Measurements from ENCODE around the gene DNAJC18.
"Not testable (repeated sequence)": the region's sequence is repeated elsewhere in the genome, so short reads cannot be mapped to it uniquely, and the experiment has no call there.

DNAJC18 gene

GRCh38 chr5:139482050-139482889 is 42.9 kb upstream of the DNAJC18 start, which contains the start of gene STING1:
Gene STING1, minus strand, starts transcription at chr5:139482758. Its CDS starts 1,054 bp downstream, at chr5:139481704.
- H3K14ac ChIP-seq (ENCODE audit: low read length in 2 of 2): peak within 1 kb of the TSS; percentile 35 to 38
- no peaks in the 10 kb centered on the region for H3K27me3 ChIP-seq (ENCODE audit: control insufficient read depth in 1 of 2, insufficient read depth in 1 of 2, low read length in 2 of 2)
- peak within 1 kb of the TSS; percentile 45 to 86 for H3K4me3 ChIP-seq (ENCODE audit: insufficient read depth in 1 of 2, low read depth in 1 of 2, low read length in 2 of 2)
- peak within 1 kb of the TSS; percentile 9 to 64 for H3K23ac ChIP-seq (ENCODE audit: low read length in 2 of 2)
- peak within 1 kb of the TSS; percentile 98 for H4K91ac ChIP-seq (ENCODE audit: low read length)
- peak; percentile 99 for DNase-seq
- H2AFZ ChIP-seq (ENCODE audit: low read depth, low read length): peak within 1 kb of the TSS; percentile 1
- peaks cover 19% of the 10 kb centered on the region for H3K4me1 ChIP-seq (ENCODE audit: control insufficient read depth, insufficient read depth, low read depth, low read length)
- no peaks in the 10 kb centered on the region for H3K9me3 ChIP-seq (ENCODE audit: control insufficient read depth, low read length)
- peak within 1 kb of the TSS; percentile 95 for H2AK5ac ChIP-seq (ENCODE audit: low read length, severe bottlenecking)
- peak within 1 kb of the TSS; percentile 86 to 88 for H3K4ac ChIP-seq (ENCODE audit: low read depth in 1 of 2, low read length in 2 of 2)
- peak within 1 kb of the TSS; percentile 94 for H3K9ac ChIP-seq (ENCODE audit: low read length)
- peak within 1 kb of the TSS; percentile 99 for H2BK120ac ChIP-seq (ENCODE audit: low read depth, low read length)
- peak within 1 kb of the TSS; percentile 96 for H3K27ac ChIP-seq (ENCODE audit: low read length, poor library complexity, severe bottlenecking)
- H2BK5ac ChIP-seq (ENCODE audit: low read depth, low read length, poor library complexity, severe bottlenecking): peak within 1 kb of the TSS; percentile 95
- peak within 1 kb of the TSS; percentile 95 for H4K8ac ChIP-seq (ENCODE audit: low read length)
- peak within 1 kb of the TSS; percentile 75 for H3K4me2 ChIP-seq (ENCODE audit: low read length, poor library complexity, severe bottlenecking)
- H3K18ac ChIP-seq (ENCODE audit: low read depth in 1 of 2, low read length in 2 of 2): peak within 1 kb of the TSS; percentile 83 to 97
- peaks cover 21 to 23% of the 10 kb centered on the region in 2 experiments for H3K36me3 ChIP-seq (ENCODE audit: control insufficient read depth in 1 of 2, insufficient read depth in 2 of 2, low read depth in 1 of 2, low read length in 2 of 2)
- 46% methylated on average over 15 of the region's 19 CpGs for WGBS
- H2BK12ac ChIP-seq (ENCODE audit: low read length in 2 of 2): peak within 1 kb of the TSS; percentile 81 to 95
- peaks cover 10% of the 10 kb centered on the region for H3K79me1 ChIP-seq (replicated peaks; ENCODE audit: low read length, poor library complexity, severe bottlenecking)
- peak within 1 kb of the TSS; percentile 100 for H2BK15ac ChIP-seq (ENCODE audit: low read depth, poor library complexity, severe bottlenecking)

- Histone ChIP-seq H2BK12ac (ENCODE audit: low read length in 2 of 2) (peak overlapping the region; percentile 81 to 95), H3K36me3 (ENCODE audit: control insufficient read depth in 1 of 2, insufficient read depth in 2 of 2, low read depth in 1 of 2, low read length in 2 of 2) (peaks cover 25 to 29% of the 10 kb centered on the region in 2 experiments), H2AFZ (ENCODE audit: low read depth, low read length) (no peak overlapping the region), H3K27me3 (ENCODE audit: control insufficient read depth in 1 of 2, insufficient read depth in 1 of 2, low read length in 2 of 2) (no peaks in the 10 kb centered on the region), H3K9ac (ENCODE audit: low read length) (peak overlapping the region; percentile 94), H2BK120ac (ENCODE audit: low read depth, low read length) (peak overlapping the region; percentile 99), H2BK5ac (ENCODE audit: low read depth, low read length, poor library complexity, severe bottlenecking) (peak overlapping the region; percentile 95), H3K4me2 (ENCODE audit: low read length, poor library complexity, severe bottlenecking) (peak overlapping the region; percentile 75), H2AK5ac (ENCODE audit: low read length, severe bottlenecking) (peak overlapping the region; percentile 95), H3K23ac (ENCODE audit: low read length in 2 of 2) (peak overlapping the region; percentile 9 to 64), H3K4ac (ENCODE audit: low read depth in 1 of 2, low read length in 2 of 2) (peak overlapping the region; percentile 82 to 88), H2BK15ac (ENCODE audit: low read depth, poor library complexity, severe bottlenecking) (peak overlapping the region; percentile 100), H3K18ac (ENCODE audit: low read depth in 1 of 2, low read length in 2 of 2) (peak overlapping the region; percentile 83 to 97), H3K79me1 (replicated peaks; ENCODE audit: low read length, poor library complexity, severe bottlenecking) (peaks cover 10% of the 10 kb centered on the region), H3K14ac (ENCODE audit: low read length in 2 of 2) (peak overlapping the region; percentile 38 to 74), H4K8ac (ENCODE audit: low read length) (peak overlapping the region; percentile 95), H3K27ac (ENCODE audit: low read length, poor library complexity, severe bottlenecking) (peak overlapping the region; percentile 96), H3K4me3 (ENCODE audit: insufficient read depth in 1 of 2, low read depth in 1 of 2, low read length in 2 of 2) (peak overlapping the region; percentile 45 to 86), H3K4me1 (ENCODE audit: control insufficient read depth, insufficient read depth, low read depth, low read length) (peaks cover 19% of the 10 kb centered on the region), H3K9me3 (ENCODE audit: control insufficient read depth, low read length) (no peaks in the 10 kb centered on the region), H4K91ac (ENCODE audit: low read length) (peak overlapping the region; percentile 98)
- DNase-seq: no peak
- WGBS: 96% methylated on average over 5 of the region's 5 CpGs
These were observed 42.3 kb upstream of the DNAJC18 start for GRCh38 chr5:139481580-139482049.

GRCh38 chr5:139481122-139481533 is 41.8 kb upstream of the DNAJC18 start:
- DNase-seq: no peak
- Histone ChIP-seq H2BK15ac (ENCODE audit: low read depth, poor library complexity, severe bottlenecking) (peak overlapping the region; percentile 84), H2BK12ac (ENCODE audit: low read length in 2 of 2) (peak overlapping the region; percentile 81 to 95), H3K36me3 (ENCODE audit: control insufficient read depth in 1 of 2, insufficient read depth in 2 of 2, low read depth in 1 of 2, low read length in 2 of 2) (peaks cover 28 to 31% of the 10 kb centered on the region in 2 experiments), H2AK5ac (ENCODE audit: low read length, severe bottlenecking) (peak overlapping the region; percentile 95), H3K4me3 (ENCODE audit: insufficient read depth in 1 of 2, low read depth in 1 of 2, low read length in 2 of 2) (peak overlapping the region in 1 of 2 experiments; percentile 86), H3K18ac (ENCODE audit: low read depth in 1 of 2, low read length in 2 of 2) (peak overlapping the region; percentile 83 to 97), H3K23ac (ENCODE audit: low read length in 2 of 2) (peak overlapping the region in 1 of 2 experiments; percentile 9), H3K79me1 (replicated peaks; ENCODE audit: low read length, poor library complexity, severe bottlenecking) (peaks cover 10% of the 10 kb centered on the region), H4K91ac (ENCODE audit: low read length) (peak overlapping the region; percentile 98), H3K9ac (ENCODE audit: low read length) (peak overlapping the region; percentile 94), H2BK120ac (ENCODE audit: low read depth, low read length) (peak overlapping the region; percentile 99), H3K4ac (ENCODE audit: low read depth in 1 of 2, low read length in 2 of 2) (peak overlapping the region; percentile 82 to 88), H2BK5ac (ENCODE audit: low read depth, low read length, poor library complexity, severe bottlenecking) (no peak overlapping the region), H3K27ac (ENCODE audit: low read length, poor library complexity, severe bottlenecking) (peak overlapping the region; percentile 96), H3K14ac (ENCODE audit: low read length in 2 of 2) (peak overlapping the region in 1 of 2 experiments; percentile 74), H3K27me3 (ENCODE audit: control insufficient read depth in 1 of 2, insufficient read depth in 1 of 2, low read length in 2 of 2) (no peaks in the 10 kb centered on the region), H4K8ac (ENCODE audit: low read length) (peak overlapping the region; percentile 95), H2AFZ (ENCODE audit: low read depth, low read length) (no peak overlapping the region), H3K4me1 (ENCODE audit: control insufficient read depth, insufficient read depth, low read depth, low read length) (peaks cover 19% of the 10 kb centered on the region), H3K9me3 (ENCODE audit: control insufficient read depth, low read length) (no peaks in the 10 kb centered on the region), H3K4me2 (ENCODE audit: low read length, poor library complexity, severe bottlenecking) (peak overlapping the region; percentile 75)
- WGBS: 92% methylated on average over 12 of the region's 12 CpGs

- H4K8ac ChIP-seq (ENCODE audit: low read length); H2AK5ac ChIP-seq (ENCODE audit: low read length, severe bottlenecking); H3K27me3 ChIP-seq (ENCODE audit: control insufficient read depth in 1 of 2, insufficient read depth in 1 of 2, low read length in 2 of 2); H3K4me3 ChIP-seq (ENCODE audit: insufficient read depth in 1 of 2, low read depth in 1 of 2, low read length in 2 of 2); H3K23ac ChIP-seq (ENCODE audit: low read length in 2 of 2); H2BK5ac ChIP-seq (ENCODE audit: low read depth, low read length, poor library complexity, severe bottlenecking); H3K18ac ChIP-seq (ENCODE audit: low read depth in 1 of 2, low read length in 2 of 2); H2BK15ac ChIP-seq (ENCODE audit: low read depth, poor library complexity, severe bottlenecking); H2BK12ac ChIP-seq (ENCODE audit: low read length in 2 of 2); H4K91ac ChIP-seq (ENCODE audit: low read length); H3K4ac ChIP-seq (ENCODE audit: low read depth in 1 of 2, low read length in 2 of 2); H3K9ac ChIP-seq (ENCODE audit: low read length); DNase-seq; H3K9me3 ChIP-seq (ENCODE audit: control insufficient read depth, low read length); H2BK120ac ChIP-seq (ENCODE audit: low read depth, low read length); H3K14ac ChIP-seq (ENCODE audit: low read length in 2 of 2); H2AFZ ChIP-seq (ENCODE audit: low read depth, low read length); H3K4me2 ChIP-seq (ENCODE audit: low read length, poor library complexity, severe bottlenecking); H3K79me1 ChIP-seq (replicated peaks; ENCODE audit: low read length, poor library complexity, severe bottlenecking); H3K27ac ChIP-seq (ENCODE audit: low read length, poor library complexity, severe bottlenecking): not testable (repeated sequence)
- Histone ChIP-seq H3K36me3 (ENCODE audit: control insufficient read depth in 1 of 2, insufficient read depth in 2 of 2, low read depth in 1 of 2, low read length in 2 of 2) (peaks cover 42 to 45% of the 10 kb centered on the region in 2 experiments), H3K4me1 (ENCODE audit: control insufficient read depth, insufficient read depth, low read depth, low read length) (peaks cover 19% of the 10 kb centered on the region)
- 97% methylated on average over 4 of the region's 4 CpGs for WGBS
These were observed 40.4 kb upstream of the DNAJC18 start for GRCh38 chr5:139479729-139480128.
